Measurements from ENCODE around the gene FBXO31.
A peak's percentile ranks its signal among the peaks of the same experiment; 100 is the strongest.

The FBXO31 gene

DNA sequence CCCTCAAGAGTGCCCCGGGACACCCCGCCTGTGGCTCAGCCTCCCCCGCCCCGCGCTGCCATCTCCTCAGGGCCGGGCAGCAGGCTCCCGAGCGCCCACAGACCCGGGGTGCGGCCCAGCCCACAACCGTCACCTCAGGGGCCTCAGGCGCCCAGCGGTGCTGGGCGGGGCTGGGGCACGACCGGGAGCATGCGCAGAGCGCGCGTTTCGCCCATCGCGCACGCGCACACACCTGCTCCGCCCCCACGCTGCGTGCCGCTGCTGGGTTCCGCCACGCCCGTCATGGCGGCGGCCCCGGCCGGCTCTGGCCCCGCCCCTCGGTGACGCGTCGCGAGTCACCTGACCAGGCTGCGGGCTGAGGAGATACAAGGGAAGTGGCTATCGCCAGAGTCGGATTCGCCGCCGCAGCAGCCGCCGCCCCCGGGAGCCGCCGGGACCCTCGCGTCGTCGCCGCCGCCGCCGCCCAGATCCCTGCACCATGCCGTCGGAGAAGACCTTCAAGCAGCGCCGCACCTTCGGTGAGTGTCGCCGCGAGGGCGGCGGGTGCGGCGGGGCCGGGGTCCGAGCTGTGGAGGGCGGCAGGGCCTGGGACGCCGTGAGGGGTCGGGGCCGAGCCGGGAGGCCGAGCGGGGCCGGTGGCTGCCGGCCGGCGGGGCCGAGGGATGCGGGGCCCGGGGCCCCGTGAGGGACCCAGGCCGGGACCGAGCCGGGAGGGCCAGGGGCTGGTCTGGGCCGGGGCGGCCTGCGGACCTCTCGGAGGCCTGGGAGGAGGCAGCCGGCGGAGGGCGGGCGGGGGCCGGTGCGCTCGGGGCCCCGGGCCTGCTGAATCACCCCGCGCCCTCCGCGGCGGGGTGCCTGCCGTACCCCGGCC, 8.6 kb upstream of the FBXO31 start, which contains the start of gene MAP1LC3B (continued):
- TF ChIP-seq ZFP69B (tag by site-specific recombination; IDR thresholded peaks at IDR 0.05) = no peak
- TF ChIP-seq ZNF423 (tag by site-specific recombination; IDR thresholded peaks at IDR 0.05) = peak; percentile 98
- no peak for TF ChIP-seq ZNF529 (tag by site-specific recombination; IDR thresholded peaks at IDR 0.05; ENCODE audit: insufficient replicate concordance)
- TF ChIP-seq ZNF214 (tag by site-specific recombination; IDR thresholded peaks at IDR 0.05; ENCODE audit: borderline replicate concordance) = no peak
- peak; percentile 87 for TF ChIP-seq KLF1 (tag by site-specific recombination; IDR thresholded peaks at IDR 0.05)
- TF ChIP-seq, protein P1, sequence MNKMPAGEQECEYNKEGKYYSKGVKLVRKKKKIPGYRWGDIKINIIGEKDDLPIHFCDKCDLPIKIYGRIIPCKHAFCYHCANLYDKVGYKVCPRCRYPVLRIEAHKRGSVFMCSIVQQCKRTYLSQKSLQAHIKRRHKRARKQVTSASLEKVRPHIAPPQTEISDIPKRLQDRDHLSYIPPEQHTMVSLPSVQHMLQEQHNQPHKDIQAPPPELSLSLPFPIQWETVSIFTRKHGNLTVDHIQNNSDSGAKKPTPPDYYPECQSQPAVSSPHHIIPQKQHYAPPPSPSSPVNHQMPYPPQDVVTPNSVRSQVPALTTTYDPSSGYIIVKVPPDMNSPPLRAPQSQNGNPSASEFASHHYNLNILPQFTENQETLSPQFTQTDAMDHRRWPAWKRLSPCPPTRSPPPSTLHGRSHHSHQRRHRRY (tag by site-specific recombination; IDR thresholded peaks at IDR 0.05) = no peak
- no peak for TF ChIP-seq ZNF596 (tag by site-specific recombination; IDR thresholded peaks at IDR 0.05)
- TF ChIP-seq ZBTB17 (tag by site-specific recombination; IDR thresholded peaks at IDR 0.05) = no peak
- no peak for TF ChIP-seq ZNF777 (tag by site-specific recombination; IDR thresholded peaks at IDR 0.05; ENCODE audit: borderline replicate concordance)
- TF ChIP-seq, protein P2, sequence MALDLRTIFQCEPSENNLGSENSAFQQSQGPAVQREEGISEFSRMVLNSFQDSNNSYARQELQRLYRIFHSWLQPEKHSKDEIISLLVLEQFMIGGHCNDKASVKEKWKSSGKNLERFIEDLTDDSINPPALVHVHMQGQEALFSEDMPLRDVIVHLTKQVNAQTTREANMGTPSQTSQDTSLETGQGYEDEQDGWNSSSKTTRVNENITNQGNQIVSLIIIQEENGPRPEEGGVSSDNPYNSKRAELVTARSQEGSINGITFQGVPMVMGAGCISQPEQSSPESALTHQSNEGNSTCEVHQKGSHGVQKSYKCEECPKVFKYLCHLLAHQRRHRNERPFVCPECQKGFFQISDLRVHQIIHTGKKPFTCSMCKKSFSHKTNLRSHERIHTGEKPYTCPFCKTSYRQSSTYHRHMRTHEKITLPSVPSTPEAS (tag by site-specific recombination; IDR thresholded peaks at IDR 0.05) = no peak
- TF ChIP-seq ZNF133 (tag by site-specific recombination; IDR thresholded peaks at IDR 0.05) = no peak
- TF ChIP-seq ZNF549 (tag by site-specific recombination; IDR thresholded peaks at IDR 0.05) = no peak
- TF ChIP-seq OSR2 (tag by site-specific recombination; IDR thresholded peaks at IDR 0.05) = no peak
- TF ChIP-seq, protein P3, sequence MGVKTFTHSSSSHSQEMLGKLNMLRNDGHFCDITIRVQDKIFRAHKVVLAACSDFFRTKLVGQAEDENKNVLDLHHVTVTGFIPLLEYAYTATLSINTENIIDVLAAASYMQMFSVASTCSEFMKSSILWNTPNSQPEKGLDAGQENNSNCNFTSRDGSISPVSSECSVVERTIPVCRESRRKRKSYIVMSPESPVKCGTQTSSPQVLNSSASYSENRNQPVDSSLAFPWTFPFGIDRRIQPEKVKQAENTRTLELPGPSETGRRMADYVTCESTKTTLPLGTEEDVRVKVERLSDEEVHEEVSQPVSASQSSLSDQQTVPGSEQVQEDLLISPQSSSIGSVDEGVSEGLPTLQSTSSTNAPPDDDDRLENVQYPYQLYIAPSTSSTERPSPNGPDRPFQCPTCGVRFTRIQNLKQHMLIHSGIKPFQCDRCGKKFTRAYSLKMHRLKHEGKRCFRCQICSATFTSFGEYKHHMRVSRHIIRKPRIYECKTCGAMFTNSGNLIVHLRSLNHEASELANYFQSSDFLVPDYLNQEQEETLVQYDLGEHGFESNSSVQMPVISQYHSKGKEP (tag by site-specific recombination; IDR thresholded peaks at IDR 0.05) = peak; percentile 37; the same call in 1 of the 2 replicates
- peak; percentile 33 for TF ChIP-seq ZNF629 (tag by site-specific recombination; IDR thresholded peaks at IDR 0.05)
- no peak for TF ChIP-seq ZNF169 (tag by site-specific recombination; IDR thresholded peaks at IDR 0.05)

DNA sequence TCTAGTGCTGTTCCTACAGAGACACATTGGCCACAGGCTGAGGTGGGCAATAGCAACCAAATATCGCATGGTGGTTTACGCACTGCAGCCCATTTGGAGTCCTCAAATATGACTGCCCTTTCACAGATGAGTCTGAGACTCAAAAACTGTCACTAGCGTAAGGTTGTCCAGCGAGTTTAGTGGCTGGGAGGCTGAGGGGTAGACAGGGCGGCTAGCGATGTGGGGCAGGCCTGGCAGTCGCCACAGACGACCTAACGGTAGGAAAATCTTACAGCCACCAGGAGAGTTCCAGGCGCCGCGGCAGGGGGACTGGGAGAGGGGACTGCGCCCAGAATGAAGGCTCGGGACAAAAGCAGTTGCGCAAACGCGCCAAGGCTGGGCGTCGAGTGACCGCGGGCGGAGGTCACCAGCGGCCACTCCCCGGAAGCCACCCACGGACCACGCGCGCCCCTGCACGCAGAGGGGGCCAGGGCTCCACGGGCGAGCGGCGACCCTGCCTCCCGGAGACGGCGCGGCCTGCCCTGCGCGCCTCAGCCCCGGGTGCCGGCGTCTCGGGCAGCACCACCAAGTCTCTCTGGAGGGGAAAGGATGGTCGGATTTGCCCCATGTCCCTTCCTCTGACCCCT, 7.9 kb upstream of the FBXO31 start:
- Histone ChIP-seq H3K36me3 (ENCODE audit: control insufficient read depth in 2 of 2, insufficient read depth in 1 of 2, low read length in 2 of 2) (peaks cover 0 to 5% of the 10 kb centered on the region in 2 experiments; a peak in 1 of 3 replicates), H3K4me3 (ENCODE audit: low read depth, low read length) (peak overlapping the region; percentile 59), H3K9me3 (ENCODE audit: control insufficient read depth, insufficient read depth, low read depth, low read length) (no peaks in the 10 kb centered on the region), H3K4me1 (ENCODE audit: control insufficient read depth, insufficient read depth, low read length) (peaks cover 7% of the 10 kb centered on the region), H3K27ac (ENCODE audit: extremely low read depth, low read depth, low read length) (peak overlapping the region; percentile 81)
- CTCF ChIA-PET = interaction anchor here (0.6 to 0.7 kb wide), 2 partner anchors 352 to 378 kb away, joined by 3 read pairs; no protein-coding TSS in a partner anchor
- TF ChIP-seq HOXC10 (CRISPR knock-in tag; IDR thresholded peaks at IDR 0.05) (0 out of 2 replicates have a peak, but pooled peaks have one; percentile 66), ZNF174 (tag by site-specific recombination; IDR thresholded peaks at IDR 0.05) (0 out of 2 replicates have a peak, but pooled peaks have one; percentile 30), ZNF626 (tag by site-specific recombination; IDR thresholded peaks at IDR 0.05) (no peak), ZNF544 (tag by site-specific recombination; IDR thresholded peaks at IDR 0.05) (no peak), HOXD13 (CRISPR knock-in tag; IDR thresholded peaks at IDR 0.05; ENCODE audit: borderline replicate concordance) (0 out of 2 replicates have a peak, but pooled peaks have one; percentile 7)
- POLR2A ChIA-PET = no interaction called here

Measured in HEK293 (cell line).